IPS-NIHi7 (cell line): ENCODE results near the gene NEDD4L.
A peak's percentile ranks its signal among the peaks of the same experiment; 100 is the strongest.

ENCODE experiments used
- DNase-seq: peaks from one replicate; pipeline ENCODE4 v3.0.0; 2012; ENCODE audit warnings: mixed read lengths; ENCODE audit errors: extremely low spot score

NEDD4L gene

GRCh38 chr18:58118536-58118935 lies 74.5 kb downstream of the NEDD4L start:
- DNase-seq, result no peak

- DNase-seq, result no peak
Measured at GRCh38 chr18:58119819-58120218, 75.8 kb downstream of the NEDD4L start.

- DNase-seq, result no peak
Measured at GRCh38 chr18:58124475-58124874, 80.4 kb downstream of the NEDD4L start.

- DNase-seq, result no peak
Measured at GRCh38 chr18:58125183-58125582, 81.2 kb downstream of the NEDD4L start.

GRCh38 chr18:58125756-58126155 lies 81.7 kb downstream of the NEDD4L start:
- DNase-seq, result no peak

- no peak for DNase-seq
Measured at GRCh38 chr18:58128381-58129374, 84.7 kb downstream of the NEDD4L start.

GRCh38 chr18:58132595-58133261 lies 88.7 kb downstream of the NEDD4L start:
- no peak for DNase-seq

GRCh38 chr18:58135183-58135641 lies 91.2 kb downstream of the NEDD4L start:
- no peak for DNase-seq

GRCh38 chr18:58135701-58136331 lies 91.8 kb downstream of the NEDD4L start:
- peak; percentile 87 for DNase-seq

- no peak for DNase-seq
Measured at GRCh38 chr18:58136879-58137278, 92.9 kb downstream of the NEDD4L start.

- peak; percentile 31 for DNase-seq
Measured at GRCh38 chr18:58139459-58140386, 95.7 kb downstream of the NEDD4L start.

GRCh38 chr18:58140387-58141325 lies 96.6 kb downstream of the NEDD4L start:
- DNase-seq, result no peak

GRCh38 chr18:58143386-58143785 lies 99.4 kb downstream of the NEDD4L start:
- no peak for DNase-seq

GRCh38 chr18:58144106-58144505 lies 100.1 kb downstream of the NEDD4L start:
- DNase-seq, result no peak

GRCh38 chr18:58144671-58145285 lies 100.8 kb downstream of the NEDD4L start:
- no peak for DNase-seq

GRCh38 chr18:58146099-58146498 lies 102.1 kb downstream of the NEDD4L start:
- no peak for DNase-seq

GRCh38 chr18:58148954-58149471 lies 105.0 kb downstream of the NEDD4L start:
- DNase-seq, result no peak

- no peak for DNase-seq
Measured at GRCh38 chr18:58150772-58151171, 106.7 kb downstream of the NEDD4L start.

GRCh38 chr18:58152216-58152615 lies 108.2 kb downstream of the NEDD4L start:
- DNase-seq, result no peak
